Tibial artery (tissue), 4 donors: ENCODE data around the gene BTBD3.

Source experiments
- DNase-seq, 2 donors: peaks; one replicate each; pipeline ENCODE4 v3.0.0-alpha.2; 2019
- H3K27ac ChIP-seq, 2 donors: fragments of 200-600 bp; sonication (generic) in 1 of 2; 1 replicate in 1 of 2; 2 replicates in 1 of 2; pipeline ENCODE4 v1.5.1; 2018 to 2019; ENCODE audit warnings: mild to moderate bottlenecking in 1 of 2
- H3K27me3 ChIP-seq, 2 donors: fragments of 200-600 bp; sonication (generic) in 1 of 2; one replicate each; pipeline versions ENCODE4 v1.5.1 to v1.6.0; 2016 to 2019
- H3K36me3 ChIP-seq, 3 donors: fragments of 200-600 bp; sonication (generic) in 2 of 3; one replicate each; pipeline ENCODE4 v1.5.1; 2016 to 2019; ENCODE audit warnings: mild to moderate bottlenecking in 2 of 3
- H3K4me1 ChIP-seq, 4 donors: fragments of 200-600 bp; sonication (generic) in 2 of 4; 1 replicate in 3 of 4; 2 replicates in 1 of 4; pipeline ENCODE4 v1.5.1; 2016 to 2019
- H3K4me3 ChIP-seq, 2 donors: fragments of 200-600 bp; sonication (generic) in 1 of 2; 1 replicate in 1 of 2; 2 replicates in 1 of 2; pipeline ENCODE4 v1.5.1; 2018 to 2019; ENCODE audit warnings: mild to moderate bottlenecking in 2 of 2
- H3K9me3 ChIP-seq, 3 donors: fragments of 200-600 bp; sonication (generic) in 1 of 3; one replicate each; pipeline ENCODE4 v1.5.1; 2016 to 2019
- CTCF ChIP-seq, 2 experiments: fragments of 200-600 bp in 1 of 2; fragments of 450-650 bp in 1 of 2; IDR thresholded peaks; one replicate each; pipeline ENCODE4 v1.5.1; 2017 to 2019; ENCODE audit warnings: antibody characterized with exemption in 2 of 2, mild to moderate bottlenecking in 1 of 2, moderate library complexity in 1 of 2
- intact Hi-C: fragments of 100-400 bp; cut with DNase I; formaldehyde crosslinking; loops from one replicate; pipeline ENCODE4 v1.15.0; 2023; ENCODE audit warnings: low total_unique reads

The BTBD3 gene

GRCh38 chr20:11941593-11942246 lies 24.0 kb downstream of the BTBD3 start:
- no peaks in the 10 kb centered on the region for H3K36me3 ChIP-seq
- H3K4me1 ChIP-seq: no peaks in the 10 kb centered on the region
- no peaks in the 10 kb centered on the region for H3K9me3 ChIP-seq
- intact Hi-C loops: no loop called here
- H3K27ac ChIP-seq: no peak overlapping the region
- no peak for DNase-seq
- H3K4me3 ChIP-seq: no peak overlapping the region
- no peaks in the 10 kb centered on the region for H3K27me3 ChIP-seq
- no peak for TF ChIP-seq CTCF (IDR thresholded peaks at IDR 0.05)

GRCh38 chr20:11943778-11944177 lies 26.1 kb downstream of the BTBD3 start:
- H3K36me3 ChIP-seq: no peaks in the 10 kb centered on the region
- intact Hi-C loops: no loop called here

GRCh38 chr20:11948806-11949205 lies 31.1 kb downstream of the BTBD3 start:
- Histone ChIP-seq H3K4me1 (no peaks in the 10 kb centered on the region), H3K4me3 (no peak overlapping the region), H3K27ac (no peak overlapping the region), H3K27me3 (no peaks in the 10 kb centered on the region), H3K36me3 (no peaks in the 10 kb centered on the region), H3K9me3 (no peaks in the 10 kb centered on the region)
- DNase-seq: no peak
- TF ChIP-seq CTCF (IDR thresholded peaks at IDR 0.05): no peak
- intact Hi-C loops: no loop called here

More at GRCh38 chr20:11943778-11944177, 26.1 kb downstream of the BTBD3 start:
- H3K4me3 ChIP-seq: no peak overlapping the region
- H3K27me3 ChIP-seq: no peaks in the 10 kb centered on the region
- no peak for TF ChIP-seq CTCF (IDR thresholded peaks at IDR 0.05)
- no peak overlapping the region for H3K27ac ChIP-seq
- DNase-seq: no peak
- no peaks in the 10 kb centered on the region for H3K4me1 ChIP-seq
- no peaks in the 10 kb centered on the region for H3K9me3 ChIP-seq

- no peak for TF ChIP-seq CTCF (IDR thresholded peaks at IDR 0.05)
- no peak overlapping the region for H3K4me3 ChIP-seq
- no peak for DNase-seq
- H3K36me3 ChIP-seq: no peaks in the 10 kb centered on the region
- intact Hi-C loops: no loop called here
- H3K27ac ChIP-seq: no peak overlapping the region
- H3K9me3 ChIP-seq: no peaks in the 10 kb centered on the region
- H3K4me1 ChIP-seq: no peaks in the 10 kb centered on the region
- H3K27me3 ChIP-seq: no peaks in the 10 kb centered on the region
These were observed 32.0 kb downstream of the BTBD3 start for GRCh38 chr20:11949711-11950110.

- DNase-seq: no peak
- Histone ChIP-seq H3K36me3 (no peaks in the 10 kb centered on the region), H3K27me3 (no peaks in the 10 kb centered on the region), H3K4me1 (no peaks in the 10 kb centered on the region), H3K4me3 (no peak overlapping the region), H3K9me3 (no peaks in the 10 kb centered on the region), H3K27ac (no peak overlapping the region)
- intact Hi-C loops: no loop called here
- TF ChIP-seq CTCF (IDR thresholded peaks at IDR 0.05): no peak
These were observed 34.0 kb downstream of the BTBD3 start for GRCh38 chr20:11951696-11952095.

GRCh38 chr20:11952639-11953038 lies 34.9 kb downstream of the BTBD3 start:
- Histone ChIP-seq H3K4me1 (no peaks in the 10 kb centered on the region), H3K9me3 (no peaks in the 10 kb centered on the region), H3K27ac (no peak overlapping the region), H3K36me3 (no peaks in the 10 kb centered on the region), H3K27me3 (no peaks in the 10 kb centered on the region), H3K4me3 (no peak overlapping the region)
- intact Hi-C loops: no loop called here
- DNase-seq: no peak
- TF ChIP-seq CTCF (IDR thresholded peaks at IDR 0.05): no peak
